GM19238 (cell line): ENCODE results near the gene FAAP20.

Experiments
- DNase-seq: peaks from one replicate; pipeline ENCODE4 v3.0.0; 2011; ENCODE audit warnings: low spot score; ENCODE audit not compliant: insufficient read length

FAAP20 gene

GRCh38 chr1:2179283-2180013 is 15.1 kb downstream of the FAAP20 start:
- DNase-seq, result no peak

- no peak for DNase-seq
Measured at GRCh38 chr1:2178875-2179274, 15.7 kb downstream of the FAAP20 start.

GRCh38 chr1:2177946-2178538 is 16.5 kb downstream of the FAAP20 start:
- no peak for DNase-seq

- no peak for DNase-seq
Measured at GRCh38 chr1:2177541-2177940, 17.0 kb downstream of the FAAP20 start.

GRCh38 chr1:2176615-2177014 is 18.0 kb downstream of the FAAP20 start:
- DNase-seq, result no peak

- no peak for DNase-seq
Measured at GRCh38 chr1:2175681-2176454, 18.7 kb downstream of the FAAP20 start.

GRCh38 chr1:2175055-2175414 is 19.5 kb downstream of the FAAP20 start:
- no peak for DNase-seq

GRCh38 chr1:2174348-2175054 is 20.1 kb downstream of the FAAP20 start:
- DNase-seq, result peak; percentile 71

GRCh38 chr1:2173546-2174347 is 20.8 kb downstream of the FAAP20 start:
- DNase-seq, result no peak

- no peak for DNase-seq
Measured at GRCh38 chr1:2172551-2173146, 21.9 kb downstream of the FAAP20 start.

GRCh38 chr1:2172012-2172411 is 22.6 kb downstream of the FAAP20 start:
- DNase-seq, result no peak

GRCh38 chr1:2170211-2170610 is 24.4 kb downstream of the FAAP20 start:
- no peak for DNase-seq

- DNase-seq, result no peak
Measured at GRCh38 chr1:2169200-2169836, 25.3 kb downstream of the FAAP20 start.

- no peak for DNase-seq
Measured at GRCh38 chr1:2168535-2168934, 26.0 kb downstream of the FAAP20 start.

GRCh38 chr1:2168090-2168489 is 26.5 kb downstream of the FAAP20 start:
- DNase-seq, result no peak

- DNase-seq, result no peak
Measured at GRCh38 chr1:2166695-2167094, 27.9 kb downstream of the FAAP20 start.

GRCh38 chr1:2166254-2166653 is 28.3 kb downstream of the FAAP20 start:
- DNase-seq, result no peak

GRCh38 chr1:2165646-2166045 is 28.9 kb downstream of the FAAP20 start:
- DNase-seq, result no peak

GRCh38 chr1:2163205-2163604 is 31.4 kb downstream of the FAAP20 start:
- DNase-seq, result no peak
